ENCODE results near the gene ALG12. TPM values are rescaled to one million over a fixed set of nuclear protein-coding genes. Genes with fewer than 3 reads are reported as not detected.

Gene ALG12
- total and polyA plus RNA-seq, 2 of the 8 experiments (the other 6 are each of a cell fraction or from before 2014, with no cell fraction given), result 13.4 to 22.5 TPM

- Histone ChIP-seq H4K91ac (replicated peaks; ENCODE audit: insufficient read length, low read length) (no peak overlapping the region), H3K23me2 (ENCODE audit: low read depth, low read length) (peaks cover 9% of the 10 kb centered on the region; the same call in 1 of the 2 replicates), H3K4ac (replicated peaks; ENCODE audit: insufficient read length, low read depth, low read length) (no peak overlapping the region), H2AFZ (ENCODE audit: low read length) (no peak overlapping the region), H3K79me1 (ENCODE audit: low read depth, low read length) (0 out of 2 replicates have a peak, but pooled peaks cover 2% of the 10 kb centered on the region), H4K20me1 (replicated peaks in 1 of 2; ENCODE audit: control insufficient read depth in 1 of 2, insufficient read depth in 2 of 2, low read length in 2 of 2) (peaks cover 7 to 12% of the 10 kb centered on the region in 2 experiments), H2BK120ac (replicated peaks; ENCODE audit: low read depth, low read length) (no peak overlapping the region), H2AK5ac (ENCODE audit: low read depth, low read length) (no peak overlapping the region; the same call in 1 of the 2 replicates), H3K14ac (ENCODE audit: insufficient read length) (no peak overlapping the region), H3K9ac (replicated peaks in 1 of 4; ENCODE audit: extremely low read depth in 1 of 4, low read depth in 3 of 4, low read length in 3 of 4) (no peak overlapping the region), H3K18ac (ENCODE audit: extremely low read depth, low read length) (no peak overlapping the region), H3K27me3 (replicated peaks in 1 of 4; ENCODE audit: control insufficient read depth in 3 of 4, extremely low read depth in 1 of 4, insufficient read depth in 3 of 4, low read length in 3 of 4) (peaks cover 6 to 26% (median 21%) of the 10 kb centered on the region in 4 experiments), H3K56ac (replicated peaks; ENCODE audit: insufficient read length, low read depth, low read length) (no peak overlapping the region), H4K8ac (ENCODE audit: extremely low read depth, insufficient read depth, low read length) (no peak overlapping the region), H3K79me2 (ENCODE audit: control insufficient read depth in 1 of 2, insufficient read depth in 2 of 2, low read length in 2 of 2) (peaks cover 0 to 14% of the 10 kb centered on the region in 2 experiments; a peak in 1 of 4 replicates), H4K5ac (ENCODE audit: insufficient read length, low read depth, low read length) (no peak overlapping the region), H3K9me3 (ENCODE audit: insufficient read depth in 2 of 2, low read depth in 1 of 2, low read length in 1 of 2) (no peaks in the 10 kb centered on the region), H2BK15ac (ENCODE audit: low read length) (no peak overlapping the region), H2BK20ac (ENCODE audit: low read length) (no peak overlapping the region), H2BK12ac (ENCODE audit: low read depth, low read length) (peak overlapping the region; percentile 50; the same call in 1 of the 2 replicates), H3K27ac (ENCODE audit: low read depth, low read length) (no peak overlapping the region), H3K4me1 (replicated peaks in 1 of 4; ENCODE audit: control insufficient read depth in 3 of 4, insufficient read depth in 4 of 4, low read length in 3 of 4) (peaks cover 0 to 25% (median 12%) of the 10 kb centered on the region in 4 experiments; a peak in 6 of 7 replicates), H3K23ac (ENCODE audit: insufficient read length) (no peak overlapping the region), H3K4me2 (ENCODE audit: insufficient read depth in 1 of 2, low read depth in 2 of 2, low read length in 2 of 2) (no peak overlapping the region), H3K36me3 (ENCODE audit: control insufficient read depth in 2 of 4, insufficient read depth in 4 of 4, low read length in 3 of 4) (peaks cover 8 to 15% (median 10%) of the 10 kb centered on the region in 4 experiments; a peak in 6 of 8 replicates), H2BK5ac (ENCODE audit: low read depth, low read length) (no peak overlapping the region), H3K4me3 (ENCODE audit: extremely low read depth in 1 of 4, insufficient read depth in 2 of 4, low read depth in 3 of 4, low read length in 4 of 4) (no peak overlapping the region)
- no peak for TF ChIP-seq TCF12 (IDR thresholded peaks at IDR 0.05; ENCODE audit: low read depth, low read length)
- no peak for TF ChIP-seq GTF2F1 (IDR thresholded peaks at IDR 0.05; ENCODE audit: borderline replicate concordance, low read depth, low read length)
- TF ChIP-seq POLR2AphosphoS5 (IDR thresholded peaks at IDR 0.05; ENCODE audit: low read depth, low read length), result no peak
- CTCF ChIA-PET (ENCODE audit: partially characterized antibody), result interaction anchor here (0.9 to 2.2 kb wide), 10 partner anchors 10 to 200 kb away, joined by 3 to 12 read pairs (median 4); no protein-coding TSS in a partner anchor
- FAIRE-seq, result no peak
- 80% methylated on average over 18 of the region's 18 CpGs; no CpG with 5 or more reads in 1 of the 2 experiments for WGBS, 2 experiments (ENCODE audit: extremely low coverage in 1 of 2, insufficient coverage in 1 of 2, insufficient read length in 1 of 2, insufficient replicate concordance in 2 of 2, low coverage in 1 of 2, low lambda C conversion rate in 2 of 2, missing lambda C conversion rate in 1 of 2)
- DNase-seq (ENCODE audit: low read depth in 1 of 2, low spot score in 2 of 2), result peak in 1 of 2 experiments; percentile 46
- POLR2A ChIA-PET (ENCODE audit: partially characterized antibody), result interaction anchor here (0.7 to 1.6 kb wide), 5 partner anchors 9 to 36 kb away, joined by 3 to 5 read pairs (median 4); no protein-coding TSS in a partner anchor
Observed at GRCh38 chr22:49967706-49968208, 49.5 kb upstream of the ALG12 start.

Data from H1 (cell line).